Lung (tissue), 12 donors: ENCODE data around the gene SEPTIN2. TPM values are rescaled to one million over a fixed set of nuclear protein-coding genes. Genes with fewer than 3 reads are reported as not detected.

Experiments used
- ATAC-seq: fragments of 200-7000 bp; cut with Tn5 transposase; one replicate; pipeline ENCODE4 v1.9.1; 2020; ENCODE audit warnings: moderate number of reproducible peaks; ENCODE audit not compliant: insufficient read depth, low FRiP score
- DNase-seq, 3 donors: peaks; one replicate each; pipeline ENCODE4 v3.0.0-alpha.2; 2013 to 2017
- H3K27ac ChIP-seq, 2 donors: one replicate each; pipeline ENCODE4 v1.5.1; 2013; ENCODE audit warnings: mild to moderate bottlenecking in 2 of 2, moderate library complexity in 2 of 2, control low read depth in 1 of 2, inconsistent platforms in 1 of 2, low read depth in 1 of 2, low read length in 1 of 2
- H3K27me3 ChIP-seq, 3 donors: one replicate each; pipeline ENCODE4 v1.5.1; 2013; ENCODE audit warnings: low read length in 2 of 3; ENCODE audit not compliant: control insufficient read depth in 3 of 3, insufficient read depth in 3 of 3
- H3K36me3 ChIP-seq, 4 donors: one replicate each; pipeline ENCODE4 v1.5.1; 2013; ENCODE audit warnings: low read length in 4 of 4, mild to moderate bottlenecking in 1 of 4, moderate library complexity in 1 of 4; ENCODE audit not compliant: control insufficient read depth in 4 of 4, insufficient read depth in 4 of 4
- H3K4me1 ChIP-seq, 5 donors: one replicate each; pipeline ENCODE4 v1.5.1; 2013; ENCODE audit warnings: low read length in 5 of 5, mild to moderate bottlenecking in 2 of 5, moderate library complexity in 1 of 5; ENCODE audit not compliant: control insufficient read depth in 5 of 5, insufficient read depth in 5 of 5
- H3K4me3 ChIP-seq: one replicate; pipeline ENCODE4 v1.5.1; 2013; ENCODE audit warnings: mild to moderate bottlenecking, control low read depth, moderate library complexity
- H3K9ac ChIP-seq, 2 donors: one replicate each; pipeline ENCODE4 v1.5.1; 2013; ENCODE audit warnings: low read length in 2 of 2, control low read depth in 1 of 2; ENCODE audit not compliant: insufficient read depth in 1 of 2
- H3K9me3 ChIP-seq, 4 donors: one replicate each; pipeline ENCODE4 v1.5.1; 2013; ENCODE audit warnings: low read length in 3 of 4, mild to moderate bottlenecking in 1 of 4, moderate library complexity in 1 of 4; ENCODE audit not compliant: control insufficient read depth in 4 of 4, insufficient read depth in 3 of 4
- WGBS, 2 donors: extraction: QIAGEN DNeasy Blood & Tissue Kit; methylation state at CpG; one replicate each; pipeline ENCODE4 v1.1.7; 2013; 5-methylcytosine and 5-hydroxymethylcytosine counted together
- polyA plus RNA-seq, 2 donors: library from polyadenylated mRNA; stranded (reverse); fragments of 200-250 nt; gene quantifications; one replicate each; pipeline ENCODE4 v1.2.1, GENCODE V29; 2013
- total RNA-seq, 2 donors: library from RNA; depleted of rRNA in 1 of 2; stranded (reverse); fragments of >200 nt in 1 of 2; gene quantifications; one replicate each; pipeline ENCODE4 v1.2.1, GENCODE V29; 2014 to 2021
- TF ChIP-seq, protein P1 (sequence below): IDR thresholded peaks from 2 replicates; pipeline ENCODE4 v1.5.1; 2012; ENCODE audit warnings: mild to moderate bottlenecking; ENCODE audit errors: control extremely low read depth, extremely low read depth
- donor health status: control.
- donor health status: control.
- donor health status: Bipolar disorder and iron deficiency.
- donor health status: healthy.
- donor health status: DM: yes; HTN: yes; CAD: no.

The SEPTIN2 gene
- total and polyA plus RNA-seq, 4 donors = 114 to 755 (median 257) TPM

DNA sequence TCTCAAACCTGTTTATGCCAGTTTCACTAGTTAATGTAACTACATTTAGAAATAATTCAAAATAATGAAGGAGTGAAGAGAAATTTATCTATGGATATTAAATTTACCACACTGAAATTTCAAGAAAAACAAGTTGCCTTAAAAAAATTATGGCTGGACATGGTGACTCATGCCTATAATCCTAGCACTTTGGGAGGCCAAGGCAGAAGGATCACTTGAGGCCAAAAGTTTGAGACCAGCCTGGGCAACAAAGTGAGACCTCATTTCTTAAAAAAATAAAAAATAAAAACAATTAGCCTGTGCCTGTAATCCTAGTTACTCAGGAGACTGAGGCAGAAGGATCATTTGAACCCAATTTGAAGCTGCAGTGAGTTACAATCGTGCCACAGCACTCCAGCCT lies 30.1 kb upstream of the SEPTIN2 start:
- Histone ChIP-seq H3K4me1 (peaks cover 2 to 8% (median 6%) of the 10 kb centered on the region in 5 donors), H3K27ac (no peak overlapping the region), H3K36me3 (no peaks in the 10 kb centered on the region), H3K4me3 (no peak overlapping the region), H3K9me3 (no peaks in the 10 kb centered on the region), H3K27me3 (no peaks in the 10 kb centered on the region), H3K9ac (no peak overlapping the region)
- DNase-seq (no peak), ATAC-seq (no peak)
- TF ChIP-seq, protein P1, sequence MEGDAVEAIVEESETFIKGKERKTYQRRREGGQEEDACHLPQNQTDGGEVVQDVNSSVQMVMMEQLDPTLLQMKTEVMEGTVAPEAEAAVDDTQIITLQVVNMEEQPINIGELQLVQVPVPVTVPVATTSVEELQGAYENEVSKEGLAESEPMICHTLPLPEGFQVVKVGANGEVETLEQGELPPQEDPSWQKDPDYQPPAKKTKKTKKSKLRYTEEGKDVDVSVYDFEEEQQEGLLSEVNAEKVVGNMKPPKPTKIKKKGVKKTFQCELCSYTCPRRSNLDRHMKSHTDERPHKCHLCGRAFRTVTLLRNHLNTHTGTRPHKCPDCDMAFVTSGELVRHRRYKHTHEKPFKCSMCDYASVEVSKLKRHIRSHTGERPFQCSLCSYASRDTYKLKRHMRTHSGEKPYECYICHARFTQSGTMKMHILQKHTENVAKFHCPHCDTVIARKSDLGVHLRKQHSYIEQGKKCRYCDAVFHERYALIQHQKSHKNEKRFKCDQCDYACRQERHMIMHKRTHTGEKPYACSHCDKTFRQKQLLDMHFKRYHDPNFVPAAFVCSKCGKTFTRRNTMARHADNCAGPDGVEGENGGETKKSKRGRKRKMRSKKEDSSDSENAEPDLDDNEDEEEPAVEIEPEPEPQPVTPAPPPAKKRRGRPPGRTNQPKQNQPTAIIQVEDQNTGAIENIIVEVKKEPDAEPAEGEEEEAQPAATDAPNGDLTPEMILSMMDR = no peak
- 94 to 100% methylated on average over 1 of the region's 1 CpG for WGBS, 2 donors

DNA sequence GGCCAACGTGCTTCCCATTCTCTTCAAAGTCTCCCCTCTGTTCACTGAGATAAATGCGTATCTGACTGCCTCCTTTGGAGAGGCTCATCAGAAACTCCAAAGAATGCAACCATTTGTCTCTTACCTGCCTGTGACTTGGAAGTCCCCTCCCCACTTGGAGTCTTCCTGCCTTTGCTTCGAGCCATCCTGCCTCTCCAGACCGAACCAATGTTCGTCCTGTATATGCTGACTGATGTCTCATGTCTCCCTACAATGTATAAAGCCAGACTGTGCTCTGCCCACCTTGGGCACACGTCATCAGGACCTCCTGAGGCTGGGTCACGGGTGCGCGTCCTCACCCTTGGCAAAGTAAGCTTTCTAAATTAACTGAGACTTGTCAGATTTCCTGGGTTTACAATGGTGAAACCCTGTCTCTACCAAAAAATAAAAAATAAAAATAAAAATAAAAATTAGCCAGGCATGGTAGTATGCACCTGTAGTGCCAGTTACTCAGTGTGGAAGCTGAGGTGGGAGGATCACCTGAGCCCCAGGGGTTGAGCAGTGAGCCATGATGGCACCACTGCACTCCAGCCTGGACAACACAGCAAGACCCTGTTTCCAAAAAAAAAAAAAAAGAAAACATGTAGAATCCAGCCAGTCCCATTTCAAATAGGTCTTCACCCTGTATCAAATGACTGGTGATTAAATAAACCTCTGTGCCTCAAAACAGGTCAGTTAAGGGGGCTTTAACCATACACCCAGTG lies 29.2 kb upstream of the SEPTIN2 start:
- H3K9me3 ChIP-seq = no peaks in the 10 kb centered on the region
- peaks cover 2 to 8% (median 6%) of the 10 kb centered on the region in 5 donors for H3K4me1 ChIP-seq
- no peak overlapping the region for H3K9ac ChIP-seq
- no peaks in the 10 kb centered on the region for H3K36me3 ChIP-seq
- TF ChIP-seq, protein P1 = no peak
- DNase-seq (no peak), ATAC-seq (no peak)
- H3K27ac ChIP-seq = no peak overlapping the region
- H3K4me3 ChIP-seq = no peak overlapping the region
- WGBS, 2 donors = 96 to 97% methylated on average over 9 of the region's 9 CpGs
- H3K27me3 ChIP-seq = no peaks in the 10 kb centered on the region

DNA sequence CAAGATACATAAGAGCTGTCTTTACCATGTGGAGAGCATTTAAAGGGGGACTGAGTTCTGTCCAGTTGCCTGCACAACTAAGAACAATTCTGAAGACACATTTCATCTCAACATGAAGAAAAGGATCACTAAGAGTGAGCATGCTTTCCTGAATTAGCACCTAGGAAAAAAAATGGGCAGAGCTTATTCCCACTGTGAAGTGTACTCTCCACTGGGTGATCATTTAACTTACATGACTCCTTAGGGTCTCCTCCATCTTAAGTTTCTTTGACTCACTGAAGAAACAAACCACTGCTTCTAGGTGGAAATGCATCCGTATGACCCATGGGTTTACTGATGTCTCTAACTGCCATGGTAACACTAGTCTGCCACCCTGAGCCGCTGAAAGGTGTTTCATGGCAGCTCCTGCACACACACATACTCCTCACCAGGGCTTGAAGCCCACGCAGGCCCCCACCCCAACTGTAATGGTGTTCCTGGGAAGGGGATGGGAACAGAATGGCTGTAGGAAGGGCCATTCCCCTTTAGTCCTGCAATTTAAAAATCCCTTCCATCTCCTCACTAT lies 27.3 kb upstream of the SEPTIN2 start:
- DNase-seq = no peak
- H3K4me1 ChIP-seq = peaks cover 0 to 8% (median 0%) of the 10 kb centered on the region in 5 donors
- no peaks in the 10 kb centered on the region for H3K27me3 ChIP-seq
- H3K9me3 ChIP-seq = no peaks in the 10 kb centered on the region
- H3K4me3 ChIP-seq = no peak overlapping the region
- no peak overlapping the region for H3K9ac ChIP-seq
- no peaks in the 10 kb centered on the region for H3K36me3 ChIP-seq
- no peak for ATAC-seq
- H3K27ac ChIP-seq = no peak overlapping the region
- TF ChIP-seq, protein P1 = no peak
- WGBS, 2 donors = 94 to 96% methylated on average over 3 of the region's 3 CpGs
